ENCODE results near the gene ASIC1. TPM values are rescaled to one million over a fixed set of nuclear protein-coding genes. Genes with fewer than 3 reads are reported as not detected.

The ASIC1 gene
- total RNA-seq, 2 donors from 2014 or later, result 4.2 to 5.2 TPM

DNA sequence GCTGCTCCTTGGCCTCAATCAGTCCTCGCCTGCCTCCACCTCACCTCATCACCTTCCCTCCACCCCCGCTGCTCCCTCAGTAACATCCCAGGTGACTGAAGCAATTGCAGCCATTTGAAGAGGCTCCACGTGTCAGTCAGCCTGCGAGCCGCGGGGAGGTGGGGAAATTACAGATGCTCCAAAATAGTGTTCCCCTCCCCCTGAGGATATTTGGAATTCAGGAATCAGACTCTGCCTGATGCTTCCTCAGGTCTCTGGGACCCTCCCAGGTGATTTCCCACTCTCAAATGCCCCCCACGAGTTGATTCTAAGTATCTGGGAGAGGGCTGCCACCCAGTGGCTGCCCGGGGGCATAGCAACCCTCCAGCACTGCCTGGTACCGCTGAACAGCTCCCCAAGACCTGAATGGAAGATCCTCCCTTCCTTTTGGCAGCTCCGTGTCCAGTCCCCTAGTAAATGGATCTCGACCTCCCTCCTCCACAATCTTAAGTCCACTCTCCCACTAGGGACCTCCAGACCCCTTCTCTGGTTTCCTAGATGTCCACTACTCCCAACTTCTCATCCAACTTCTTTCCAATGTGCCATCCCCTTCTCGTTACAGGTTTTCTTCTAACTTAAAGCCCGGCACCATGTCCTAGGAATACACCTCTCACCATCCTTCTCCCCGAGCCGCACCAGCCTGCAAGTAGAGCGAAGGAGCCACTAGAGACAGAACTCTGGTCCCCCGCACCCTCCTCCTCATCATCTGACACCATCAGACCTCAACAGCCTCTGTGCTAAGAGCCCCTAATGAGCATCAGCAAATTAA is 1.4 kb upstream of the ASIC1 start:
- H3K4me1 ChIP-seq (ENCODE audit: control insufficient read depth, insufficient read depth, low read length), result no peaks in the 10 kb centered on the region
- no peak overlapping the region for H3K27ac ChIP-seq (ENCODE audit: low read depth, low read length)
- Mint-ChIP-seq H3K9me3 (no peaks in the 10 kb centered on the region), H3K36me3 (ENCODE audit: low read depth) (no peaks in the 10 kb centered on the region), H3K27me3 (ENCODE audit: insufficient read depth) (peaks cover 92% of the 10 kb centered on the region), H3K4me3 (peak overlapping the region; percentile 69), H3K4me1 (peaks cover 15% of the 10 kb centered on the region), H3K27ac (no peak overlapping the region)
- H3K9ac ChIP-seq (ENCODE audit: extremely low read depth, low read length, poor library complexity, severe bottlenecking), result no peak overlapping the region
- peak; percentile 99 for TF ChIP-seq CTCF (conservative IDR thresholded peaks at IDR 0.05)
- peak; percentile 92 for DNase-seq
- no peaks in the 10 kb centered on the region for H3K36me3 ChIP-seq (ENCODE audit: control insufficient read depth, insufficient read depth, low read length)
- H3K4me3 ChIP-seq (ENCODE audit: low read length), result peak overlapping the region; percentile 85
- 6 to 15% methylated on average over 7 to 17 of the region's 17 CpGs for WGBS, 2 experiments (ENCODE audit: insufficient coverage in 1 of 2, insufficient read length in 1 of 2)
- peaks cover 78% of the 10 kb centered on the region for H3K27me3 ChIP-seq (ENCODE audit: control insufficient read depth, insufficient read depth, low read length, poor library complexity, severe bottlenecking)
- no peaks in the 10 kb centered on the region for H3K9me3 ChIP-seq (ENCODE audit: control insufficient read depth, low read length)

DNA sequence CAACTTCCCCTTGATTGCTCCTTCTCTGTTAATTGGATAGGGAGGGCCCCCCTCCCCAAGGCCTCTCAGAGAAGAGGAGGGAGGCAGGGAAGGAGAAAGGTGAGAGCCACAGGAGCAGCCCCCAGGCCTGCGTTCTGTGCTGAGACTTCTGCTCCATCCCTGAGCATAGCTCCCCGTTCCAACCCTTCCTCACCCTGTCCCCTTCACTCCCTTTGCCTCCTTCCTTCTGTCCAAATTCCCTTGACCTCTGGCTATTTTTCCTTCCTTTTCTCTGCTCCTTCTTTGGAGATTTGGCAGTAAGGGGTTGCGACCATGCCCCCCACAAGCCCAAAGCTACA is 788 bp upstream of the ASIC1 start:
- Mint-ChIP-seq H3K27me3 (ENCODE audit: insufficient read depth) (peaks cover 92% of the 10 kb centered on the region), H3K4me1 (peaks cover 11% of the 10 kb centered on the region), H3K36me3 (ENCODE audit: low read depth) (no peaks in the 10 kb centered on the region), H3K9me3 (no peaks in the 10 kb centered on the region), H3K4me3 (peak overlapping the region; percentile 69), H3K27ac (no peak overlapping the region)
- H3K4me1 ChIP-seq (ENCODE audit: control insufficient read depth, insufficient read depth, low read length), result no peaks in the 10 kb centered on the region
- no peak overlapping the region for H3K27ac ChIP-seq (ENCODE audit: low read depth, low read length)
- no peak for TF ChIP-seq CTCF (conservative IDR thresholded peaks at IDR 0.05)
- H3K27me3 ChIP-seq (ENCODE audit: control insufficient read depth, insufficient read depth, low read length, poor library complexity, severe bottlenecking), result peaks cover 78% of the 10 kb centered on the region
- no peak overlapping the region for H3K9ac ChIP-seq (ENCODE audit: extremely low read depth, low read length, poor library complexity, severe bottlenecking)
- peak overlapping the region; percentile 85 for H3K4me3 ChIP-seq (ENCODE audit: low read length)
- DNase-seq, result no peak
- WGBS, 2 experiments (ENCODE audit: insufficient coverage in 1 of 2, insufficient read length in 1 of 2), result 18 to 20% methylated on average over 1 to 3 of the region's 3 CpGs
- no peaks in the 10 kb centered on the region for H3K9me3 ChIP-seq (ENCODE audit: control insufficient read depth, low read length)
- H3K36me3 ChIP-seq (ENCODE audit: control insufficient read depth, insufficient read depth, low read length), result no peaks in the 10 kb centered on the region

GRCh38 chr12:50057896-50058670 is 687 bp downstream of the ASIC1 start:
- Mint-ChIP-seq H3K4me1 (peaks cover 9% of the 10 kb centered on the region), H3K36me3 (ENCODE audit: low read depth) (no peaks in the 10 kb centered on the region), H3K27me3 (ENCODE audit: insufficient read depth) (peaks cover 92% of the 10 kb centered on the region), H3K4me3 (peak overlapping the region; percentile 69), H3K9me3 (no peaks in the 10 kb centered on the region), H3K27ac (no peak overlapping the region)
- TF ChIP-seq CTCF (conservative IDR thresholded peaks at IDR 0.05), result no peak
- WGBS, 2 experiments (ENCODE audit: insufficient coverage in 1 of 2, insufficient read length in 1 of 2), result 23 to 29% methylated on average over 11 to 20 of the region's 30 CpGs
- Histone ChIP-seq H3K4me3 (ENCODE audit: low read length) (peak overlapping the region; percentile 49), H3K9ac (ENCODE audit: extremely low read depth, low read length, poor library complexity, severe bottlenecking) (no peak overlapping the region), H3K27ac (ENCODE audit: low read depth, low read length) (no peak overlapping the region), H3K27me3 (ENCODE audit: control insufficient read depth, insufficient read depth, low read length, poor library complexity, severe bottlenecking) (peaks cover 75% of the 10 kb centered on the region), H3K36me3 (ENCODE audit: control insufficient read depth, insufficient read depth, low read length) (no peaks in the 10 kb centered on the region), H3K9me3 (ENCODE audit: control insufficient read depth, low read length) (no peaks in the 10 kb centered on the region), H3K4me1 (ENCODE audit: control insufficient read depth, insufficient read depth, low read length) (no peaks in the 10 kb centered on the region)
- DNase-seq, result no peak
